NCI-H524 (cell line): ENCODE data around the gene PLAGL2.

Experiments used
- DNase-seq, 2 experiments: peaks; one replicate each; lab custom pipeline; 2025; lab: John Stamatoyannopoulos, UW

The PLAGL2 gene

DNA sequence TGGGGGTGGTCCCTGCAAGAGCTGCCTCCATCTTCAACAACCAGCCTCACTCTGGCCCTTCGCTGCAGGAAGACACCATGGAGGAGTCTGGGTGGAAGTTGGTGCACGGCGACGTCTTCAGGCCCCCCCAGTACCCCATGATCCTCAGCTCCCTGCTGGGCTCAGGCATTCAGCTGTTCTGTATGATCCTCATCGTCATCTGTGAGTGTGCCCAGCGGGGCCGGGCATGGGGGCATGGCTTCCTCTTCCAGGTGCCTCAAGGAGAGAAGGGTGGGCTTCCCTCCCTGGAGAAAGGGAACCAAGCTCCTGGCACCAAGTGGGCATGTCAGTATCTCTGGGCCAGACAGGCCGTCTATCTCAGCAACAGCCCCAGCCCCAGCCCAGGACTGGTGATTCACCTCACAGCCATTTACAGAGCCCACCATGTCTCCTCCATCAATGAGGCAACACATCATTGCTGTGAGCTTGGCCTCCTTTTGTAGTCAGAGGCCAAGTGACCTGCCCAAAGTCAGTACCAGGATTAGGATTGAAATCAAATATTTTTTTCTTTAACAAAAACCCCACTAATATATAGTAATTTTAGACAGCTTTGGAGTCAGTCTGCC is 57.9 kb downstream of the PLAGL2 start:
- no peak for DNase-seq

DNA sequence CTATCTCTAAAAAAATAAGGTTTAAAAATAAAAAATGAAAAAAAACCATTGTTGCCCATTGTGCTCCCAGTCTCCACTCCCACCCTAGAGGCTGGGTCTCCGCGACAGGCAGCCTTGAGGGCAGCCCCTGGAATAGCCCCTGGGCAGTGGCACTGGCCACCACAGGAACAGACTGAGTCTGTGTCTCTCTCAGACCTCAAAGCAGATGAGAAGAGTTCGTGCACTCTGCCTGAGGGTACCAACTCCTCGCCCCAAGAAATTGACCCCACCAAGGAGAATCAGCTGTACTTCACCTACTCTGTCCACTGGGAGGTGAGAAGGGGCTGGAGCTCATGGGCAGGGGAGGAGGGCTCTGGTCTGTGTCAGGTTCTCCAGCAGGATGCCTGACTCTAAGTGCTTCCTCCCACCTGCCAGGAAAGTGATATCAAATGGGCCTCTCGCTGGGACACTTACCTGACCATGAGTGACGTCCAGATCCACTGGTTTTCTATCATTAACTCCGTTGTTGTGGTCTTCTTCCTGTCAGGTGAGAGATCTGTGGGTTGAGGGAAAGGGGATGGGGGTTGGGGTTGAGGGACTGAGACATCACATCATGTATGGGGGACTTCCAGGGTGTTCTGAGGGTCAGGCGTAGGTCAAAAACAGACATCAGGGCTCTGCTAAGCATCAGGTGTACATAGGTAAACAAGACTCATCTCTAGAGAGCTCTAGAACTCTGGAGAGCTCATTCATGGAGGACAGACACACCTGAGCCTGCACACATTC is 62.5 kb downstream of the PLAGL2 start:
- no peak for DNase-seq

DNA sequence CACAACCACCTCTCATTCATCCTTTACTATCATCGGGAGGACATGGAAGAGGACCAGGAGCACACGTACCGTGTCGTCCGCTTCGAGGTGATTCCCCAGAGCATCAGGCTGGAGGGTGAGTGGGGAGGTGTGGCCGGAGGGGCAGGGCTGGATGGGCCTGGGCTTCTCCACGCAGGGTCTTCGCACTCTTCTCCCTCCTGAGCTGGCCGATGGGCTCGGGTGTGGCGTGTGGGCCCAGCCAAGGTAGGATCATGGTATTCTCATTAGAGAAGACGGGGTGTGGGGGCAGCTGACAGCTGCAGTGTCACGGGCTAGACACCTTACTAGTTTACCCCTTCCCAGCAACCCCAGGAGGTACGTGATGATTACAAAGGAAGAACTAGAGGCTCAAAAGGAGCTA is 64.6 kb downstream of the PLAGL2 start:
- no peak for DNase-seq
